GM18517 (cell line): Measurements from ENCODE around the gene EPHB2.
"Not testable (repeated sequence)": the region's sequence is repeated elsewhere in the genome, so short reads cannot be mapped to it uniquely, and the experiment has no call there.

ENCODE experiments used
- ATAC-seq: cut with Tn5 transposase; IDR thresholded peaks from one replicate; pipeline ENCODE4 v1.9.1; 2021; ENCODE audit warnings: mild to moderate bottlenecking, moderate library complexity; ENCODE audit not compliant: unreplicated experiment

The EPHB2 gene

DNA sequence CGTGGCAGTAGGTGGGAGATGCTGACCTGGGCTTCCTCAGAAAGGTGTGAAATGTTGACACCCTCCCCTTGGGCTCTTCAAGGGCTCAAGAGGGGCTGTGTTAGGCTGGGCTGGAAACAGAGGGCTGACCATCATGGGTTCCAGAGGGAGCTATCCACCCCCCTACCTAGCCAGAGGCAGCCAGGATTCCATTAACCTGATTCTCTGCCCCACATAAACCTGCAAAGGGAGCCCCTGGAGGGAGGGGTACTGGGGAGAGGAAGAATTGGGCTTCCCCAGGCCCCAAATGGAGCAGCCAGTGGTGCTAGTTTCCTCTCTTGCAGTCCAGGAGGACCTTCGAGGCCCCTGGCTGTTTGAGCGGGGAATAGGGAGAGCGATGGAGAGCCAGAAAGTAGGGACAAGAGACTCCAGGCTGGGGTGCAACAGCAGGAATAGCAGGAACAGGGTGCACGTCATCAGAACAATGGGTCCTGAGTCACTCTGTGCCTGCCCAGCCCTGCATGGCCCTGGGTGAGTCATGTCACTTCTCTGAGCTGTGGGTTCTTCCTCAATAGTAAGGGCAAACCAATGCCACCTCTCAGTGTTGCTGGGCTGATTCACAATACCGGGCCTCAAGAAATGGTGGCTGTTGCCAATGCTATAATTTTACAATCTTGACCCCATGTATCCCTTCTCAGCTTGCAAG is 121.2 kb downstream of the EPHB2 start:
- ATAC-seq, result no peak

DNA sequence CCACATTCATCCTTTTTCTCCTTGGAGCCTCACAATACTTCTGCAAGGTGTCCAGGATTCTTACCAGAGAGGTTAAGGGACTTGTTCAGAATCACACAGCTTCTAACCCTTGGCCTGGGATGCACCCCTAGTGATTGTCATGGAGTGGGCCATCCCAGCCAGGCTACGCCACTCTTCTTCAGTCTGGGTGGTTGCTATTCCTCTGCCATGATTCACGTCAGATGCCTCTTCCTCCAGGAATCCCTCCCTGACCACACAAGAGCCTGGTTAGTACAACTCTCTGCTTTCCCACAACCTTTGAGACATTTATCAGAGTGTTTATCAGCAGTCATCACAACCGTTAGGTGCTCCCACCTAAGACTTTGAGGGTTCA is 121.8 kb downstream of the EPHB2 start:
- ATAC-seq, result no peak

DNA sequence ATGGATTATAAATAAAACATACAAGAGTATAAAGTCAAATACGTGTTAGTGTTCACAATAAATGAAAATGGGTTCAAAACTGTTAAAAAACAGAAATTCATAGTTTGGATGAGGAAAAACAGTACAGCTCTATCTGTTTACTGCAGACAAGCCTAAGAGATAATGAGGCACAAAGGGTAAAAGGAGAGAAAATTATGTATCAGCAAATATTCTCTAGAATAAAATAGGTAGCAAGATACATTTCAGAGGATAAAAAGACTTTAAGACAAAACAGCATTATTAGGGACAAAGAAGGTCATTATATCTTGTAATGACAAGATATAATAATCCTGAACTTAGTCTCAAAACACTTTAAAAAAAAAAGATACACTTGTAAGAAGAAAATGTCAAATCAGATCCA is 123.1 kb downstream of the EPHB2 start:
- ATAC-seq, result no peak

DNA sequence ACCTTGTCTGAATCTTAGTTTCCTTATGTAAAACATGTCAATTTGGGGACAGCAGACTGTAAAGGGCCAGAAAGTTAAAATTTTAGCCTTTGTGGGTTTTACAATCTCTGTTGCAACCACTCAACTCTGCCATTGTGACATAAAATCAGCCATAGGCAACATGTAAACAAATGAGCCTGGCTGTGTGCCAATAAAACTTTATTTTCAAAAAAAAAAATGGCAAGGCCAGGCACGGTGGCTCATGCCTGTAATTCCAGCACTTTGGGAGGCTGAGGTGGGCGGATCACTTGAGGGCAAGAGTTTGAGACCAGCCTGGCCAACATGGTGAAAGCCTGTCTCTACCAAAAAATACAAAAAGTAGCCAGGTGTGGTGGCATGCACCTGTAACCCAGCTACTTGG is 123.8 kb downstream of the EPHB2 start:
- not testable (repeated sequence) for ATAC-seq

DNA sequence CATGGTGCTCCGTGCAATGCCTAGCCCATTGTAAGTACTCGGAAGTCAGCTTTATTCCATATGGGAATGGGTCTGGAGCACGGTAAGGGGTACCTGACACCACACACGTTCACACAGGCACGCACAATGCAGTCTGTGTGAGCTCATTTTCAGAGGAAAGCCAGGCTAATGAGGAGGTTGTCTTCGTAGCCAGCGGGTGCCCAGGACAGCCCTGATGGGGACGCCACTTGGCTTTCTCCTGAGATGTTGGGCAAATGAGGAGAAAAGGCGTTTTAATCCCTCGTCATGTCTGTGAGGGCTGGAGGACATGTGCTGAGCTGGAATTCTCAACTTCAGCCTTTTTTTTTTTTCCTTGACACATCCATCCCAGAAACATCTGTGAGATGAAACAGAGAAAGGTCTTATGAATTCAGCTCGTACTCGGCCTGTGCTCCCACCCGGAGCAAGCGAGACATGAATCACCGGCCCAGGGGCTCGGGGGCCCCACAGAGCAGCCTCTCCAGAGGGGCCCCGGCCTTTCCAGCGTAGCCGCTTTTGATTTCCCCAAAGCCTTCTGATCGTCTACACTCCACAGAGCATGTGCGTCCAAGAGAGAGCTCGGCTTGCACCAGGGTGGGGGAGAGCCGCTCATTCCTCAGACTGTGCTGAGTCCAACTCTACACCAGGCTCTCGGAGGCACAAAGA is 125.1 kb downstream of the EPHB2 start:
- no peak for ATAC-seq

DNA sequence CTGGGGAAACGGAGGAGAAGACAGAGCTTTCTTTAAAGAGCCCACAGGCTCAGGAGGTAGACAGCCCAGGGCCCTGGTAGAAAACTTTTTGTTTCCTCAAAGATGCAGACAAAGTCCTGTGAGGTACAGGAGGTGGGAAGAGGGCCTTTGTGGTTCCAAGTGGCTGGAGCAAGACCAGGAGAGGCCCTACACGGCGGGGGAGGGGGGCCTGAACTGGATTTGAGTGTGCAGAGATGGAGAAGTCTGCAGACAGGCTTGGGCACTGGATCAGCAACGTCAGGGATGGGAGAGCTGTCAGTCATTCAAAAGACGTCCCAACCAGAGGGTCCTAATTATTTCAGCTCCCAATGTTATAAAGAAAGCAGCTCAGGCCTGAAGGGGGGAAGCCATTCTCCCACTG is 126.2 kb downstream of the EPHB2 start:
- ATAC-seq, result no peak

DNA sequence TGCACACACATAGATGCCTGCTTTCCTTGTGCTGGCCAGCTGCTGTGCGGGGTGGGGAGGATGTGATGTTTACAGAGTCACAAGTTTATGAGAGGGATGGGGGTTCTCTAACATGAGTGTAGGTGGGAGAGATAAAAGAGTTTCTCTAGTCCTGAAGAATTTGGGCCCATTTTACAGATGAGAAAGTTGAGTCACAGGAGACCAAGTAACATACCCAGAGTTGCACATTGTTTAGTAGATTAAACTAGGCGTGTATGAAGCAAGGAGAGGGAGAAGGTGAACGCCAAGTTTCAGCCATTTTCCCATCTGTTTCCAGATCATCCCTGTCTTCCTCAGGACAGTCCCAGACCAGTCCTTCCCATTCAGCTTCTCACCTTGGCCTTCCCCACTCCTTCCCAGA is 126.7 kb downstream of the EPHB2 start:
- no peak for ATAC-seq

DNA sequence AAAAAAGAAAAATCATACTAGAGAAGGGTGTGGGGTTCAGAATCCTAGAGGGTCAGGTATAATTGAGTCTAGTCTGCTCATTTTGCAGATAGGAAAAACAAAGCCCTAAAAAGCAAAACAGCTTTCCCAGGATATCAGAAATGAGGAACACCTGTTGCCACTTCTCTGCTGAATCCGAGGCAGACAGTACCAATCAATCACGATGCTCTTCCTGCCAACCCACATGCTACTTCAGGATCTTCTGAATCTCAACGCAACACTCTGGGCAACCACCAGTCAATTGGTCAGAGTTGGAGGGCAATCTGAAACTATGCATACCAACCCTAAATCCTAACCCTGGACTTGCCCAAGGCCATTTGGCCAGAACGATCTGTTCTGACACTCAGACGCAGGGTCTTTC is 128.3 kb downstream of the EPHB2 start:
- no peak for ATAC-seq

DNA sequence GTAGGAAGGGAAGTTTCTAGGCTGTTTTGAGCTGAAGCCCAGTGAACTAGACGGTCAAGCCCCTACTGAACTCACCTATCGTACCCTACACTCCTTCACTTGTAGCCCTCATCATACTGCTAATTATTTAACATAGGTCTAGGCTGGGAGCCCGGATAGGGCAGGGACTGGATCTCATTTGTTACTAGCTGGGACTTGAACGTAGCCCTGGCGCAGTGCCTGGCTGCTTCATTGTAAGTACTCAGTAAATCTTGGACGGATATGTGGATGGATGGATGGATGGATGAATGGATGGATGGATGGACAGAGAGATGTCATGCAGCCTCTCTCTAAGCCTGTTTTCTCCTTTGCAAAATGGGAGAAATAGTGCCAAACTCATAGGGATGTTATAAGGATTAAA is 129.2 kb downstream of the EPHB2 start:
- no peak for ATAC-seq

DNA sequence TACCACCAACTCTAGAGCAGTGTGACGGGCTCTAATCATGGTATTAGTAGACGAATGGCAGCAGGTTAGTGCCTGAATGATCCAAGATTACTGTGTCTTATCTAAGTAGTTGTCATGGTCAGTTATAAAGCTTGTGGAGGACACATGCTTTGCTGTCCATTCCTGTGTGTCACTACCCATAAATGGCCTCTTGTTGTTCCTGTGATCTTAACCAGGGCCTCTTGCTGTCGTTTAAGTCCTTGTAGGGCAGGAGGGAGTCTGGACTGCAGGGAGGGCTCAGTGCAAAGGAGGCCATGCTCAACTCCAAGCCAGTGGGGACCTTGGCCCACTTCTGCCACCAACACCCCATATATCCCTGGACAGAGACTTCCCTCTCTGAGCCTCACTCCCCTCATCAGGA is 130.5 kb downstream of the EPHB2 start:
- no peak for ATAC-seq

DNA sequence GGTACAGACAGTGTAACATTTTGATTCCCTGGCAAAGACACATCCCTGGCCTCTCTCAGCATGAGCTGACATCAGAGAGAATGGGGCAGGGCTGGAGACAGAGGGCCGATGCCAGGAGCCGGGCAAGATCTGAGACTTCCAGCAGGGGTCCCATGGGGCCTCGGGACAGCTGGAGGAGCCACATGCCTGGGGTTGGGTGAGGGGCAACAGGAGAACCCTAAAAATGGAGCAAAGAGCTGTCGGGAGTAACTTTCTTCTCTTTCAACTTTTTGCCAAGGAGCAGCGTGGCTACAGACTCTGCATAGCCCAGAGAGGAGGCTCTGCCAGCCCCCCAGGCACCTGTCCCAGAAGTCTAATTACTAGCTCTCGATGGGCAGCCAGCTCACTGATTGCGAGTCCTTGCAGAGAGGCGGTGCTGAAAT is 131.2 kb downstream of the EPHB2 start:
- ATAC-seq, result no peak

DNA sequence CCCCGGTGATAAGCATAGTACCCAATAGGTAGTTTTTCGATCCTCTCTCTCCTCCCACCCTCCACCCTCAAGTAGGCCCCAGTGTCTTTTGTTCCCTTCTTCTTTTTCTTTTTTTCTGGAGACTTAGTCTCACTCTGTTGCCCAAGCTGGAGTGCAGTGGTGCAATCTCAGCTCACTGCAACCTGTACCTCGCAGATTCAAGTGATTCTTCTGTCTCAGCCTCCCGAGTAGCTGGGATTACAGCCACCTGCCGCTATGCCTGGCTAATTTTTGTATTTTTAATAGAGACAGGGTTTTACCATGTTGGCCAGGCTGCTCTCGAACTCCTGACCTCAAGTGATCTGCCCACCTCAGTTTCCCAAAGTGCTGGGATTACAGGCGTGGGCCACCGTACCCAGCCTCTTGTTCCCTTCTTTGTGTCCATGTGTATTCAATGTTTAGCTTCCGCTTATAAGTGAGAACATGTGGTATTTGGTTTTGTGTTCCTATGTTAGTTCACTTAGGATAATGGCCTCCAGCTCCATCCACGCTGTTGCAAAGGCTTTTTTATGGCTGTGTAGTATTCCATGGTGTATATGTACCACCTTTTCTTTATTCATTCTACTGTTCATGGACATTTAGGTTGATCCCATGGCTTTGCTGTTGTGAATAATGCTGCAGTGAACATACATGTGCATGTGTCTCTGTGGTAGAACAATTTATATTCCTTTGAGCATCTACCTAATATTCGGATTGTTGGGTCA is 133.0 kb downstream of the EPHB2 start:
- ATAC-seq, result not testable (repeated sequence)

DNA sequence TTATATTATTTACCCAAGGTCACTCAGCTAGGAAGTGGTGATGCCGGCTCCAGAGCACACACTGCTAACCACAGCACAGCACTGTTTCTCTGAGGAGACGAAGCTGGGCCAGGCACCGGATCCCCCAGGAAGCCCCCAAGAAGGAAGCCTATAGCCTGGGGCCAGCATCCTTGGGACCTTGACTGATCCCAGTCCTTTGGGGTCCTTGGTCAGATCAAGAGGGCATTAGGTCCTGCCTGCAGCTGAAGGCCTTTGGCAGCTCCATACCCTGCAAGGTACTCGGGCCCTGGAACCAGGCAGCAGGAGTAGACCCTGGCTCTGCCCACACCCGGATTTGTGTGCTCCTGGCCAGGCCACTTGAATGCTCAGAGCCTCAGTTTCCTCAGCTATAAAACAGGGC is 134.0 kb downstream of the EPHB2 start:
- ATAC-seq, result no peak

DNA sequence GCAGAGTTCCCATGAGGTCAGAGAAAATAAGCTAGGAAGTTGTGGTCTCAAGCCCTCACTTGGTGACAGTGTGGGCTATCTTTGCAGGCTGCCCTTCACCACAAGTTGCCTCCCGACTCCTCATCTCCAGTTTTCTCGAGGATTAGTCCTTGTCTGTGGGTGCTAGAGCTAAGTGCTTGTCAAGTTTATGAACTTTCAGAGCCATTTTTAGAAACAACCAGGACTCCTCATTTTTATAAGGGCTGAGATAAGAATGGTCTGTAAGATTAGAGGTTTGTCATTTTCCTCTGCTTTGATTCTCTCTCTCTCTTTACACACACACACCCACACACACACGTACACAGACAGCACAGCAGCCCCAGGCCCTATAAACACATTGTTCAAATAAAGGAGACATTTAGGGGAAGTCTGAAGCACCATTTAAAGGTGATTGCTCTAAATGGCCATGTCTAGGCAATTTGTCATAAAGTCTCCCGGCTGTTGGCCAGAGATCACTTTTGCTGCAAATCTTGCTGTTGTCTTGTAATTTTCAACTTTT is 134.8 kb downstream of the EPHB2 start:
- no peak for ATAC-seq

DNA sequence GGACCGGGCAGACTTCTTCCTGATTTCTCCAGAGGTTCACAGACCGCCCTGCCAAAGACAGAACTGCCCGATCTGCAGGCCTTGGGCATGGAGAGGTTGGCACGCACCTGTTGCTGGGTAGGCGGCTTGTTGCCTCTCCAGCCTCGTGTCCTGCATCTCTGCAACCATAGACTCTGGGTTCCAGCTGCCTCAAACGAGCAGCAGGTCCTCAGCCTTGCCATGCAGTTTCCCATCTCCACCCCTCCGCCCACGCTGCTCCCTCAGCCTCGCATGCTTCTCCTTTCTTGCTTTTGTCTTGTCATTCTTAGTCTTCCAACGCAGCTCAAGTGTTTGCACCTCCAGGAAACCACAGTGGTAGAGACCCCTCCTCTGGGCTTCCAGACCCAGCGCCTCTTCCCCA is 135.8 kb downstream of the EPHB2 start:
- no peak for ATAC-seq

DNA sequence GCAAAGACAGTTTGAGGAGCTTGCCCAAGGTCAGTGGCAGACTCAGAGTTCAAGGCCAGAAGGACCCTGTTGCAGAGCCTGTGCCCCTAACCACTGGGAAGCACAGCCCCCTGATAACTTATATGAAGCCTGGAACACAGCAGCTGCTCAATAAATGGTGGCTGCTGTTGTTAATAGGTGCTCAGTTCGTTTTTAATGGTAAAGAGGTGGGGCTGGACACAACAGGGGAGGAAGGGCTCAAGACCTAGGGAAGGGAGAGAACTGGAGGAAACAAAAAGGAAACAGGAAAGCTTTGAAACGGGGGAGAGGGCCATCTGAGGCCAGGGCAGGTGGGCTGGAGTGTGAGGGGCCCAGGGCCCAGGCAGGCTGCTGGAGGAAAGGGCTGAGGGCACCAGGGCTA is 136.6 kb downstream of the EPHB2 start:
- no peak for ATAC-seq

DNA sequence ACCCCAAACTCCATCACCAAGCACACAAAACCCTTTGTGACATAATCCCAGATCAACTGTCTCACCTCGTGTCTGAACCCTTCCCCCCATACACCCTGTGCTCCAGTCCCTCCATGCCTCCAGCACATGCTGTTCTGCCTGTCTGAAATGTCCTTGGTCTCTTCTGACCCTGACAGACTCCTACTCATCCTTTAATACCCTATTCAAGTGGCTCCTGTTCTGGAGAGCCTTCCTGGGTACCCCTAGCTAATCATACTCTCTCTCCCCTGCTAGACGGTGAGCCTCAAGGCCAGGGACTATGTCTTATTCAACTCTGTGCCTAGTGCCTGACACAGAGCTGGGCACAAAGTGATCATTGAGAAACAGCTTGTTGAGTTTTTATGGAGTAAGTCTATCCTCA is 137.1 kb downstream of the EPHB2 start:
- ATAC-seq, result no peak

DNA sequence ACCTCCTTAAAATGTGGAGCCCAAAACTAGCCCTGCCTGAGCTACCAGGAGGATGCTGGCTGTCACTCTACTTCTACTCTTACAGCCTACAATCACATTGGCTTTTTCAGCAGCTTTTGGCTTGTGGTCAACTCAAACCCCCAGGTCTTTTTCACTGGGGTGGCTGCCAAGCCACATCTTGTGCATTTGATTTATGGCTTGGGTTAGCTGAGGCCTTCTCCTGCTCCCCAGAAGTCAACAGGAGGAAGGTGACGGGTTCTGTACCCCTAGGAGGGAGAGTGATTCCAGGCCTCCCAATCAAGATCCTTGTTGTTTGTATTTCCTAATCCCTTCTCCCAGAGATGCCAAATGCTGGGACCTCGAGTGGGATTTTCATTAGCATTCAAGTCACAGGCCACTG is 137.8 kb downstream of the EPHB2 start:
- no peak for ATAC-seq

DNA sequence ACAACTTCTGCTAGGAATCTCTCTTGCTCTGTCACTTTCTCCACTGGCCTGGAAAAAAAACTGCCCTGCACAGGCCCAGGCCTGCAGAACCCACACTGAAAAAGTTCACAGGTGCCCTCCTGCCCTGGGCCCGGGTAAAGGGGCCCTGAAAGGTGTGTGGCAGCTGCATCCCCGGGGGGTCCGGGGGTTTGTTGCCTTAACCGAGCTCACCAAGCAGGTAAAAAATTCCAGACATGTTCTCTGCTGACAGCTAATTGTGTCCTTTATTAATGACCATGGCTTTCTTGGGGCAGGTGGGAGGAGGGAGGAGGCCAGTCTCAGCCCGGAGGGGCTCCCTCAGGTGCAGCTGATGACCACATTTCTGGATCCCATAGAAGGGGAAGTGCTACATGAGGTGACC is 139.1 kb downstream of the EPHB2 start:
- no peak for ATAC-seq

DNA sequence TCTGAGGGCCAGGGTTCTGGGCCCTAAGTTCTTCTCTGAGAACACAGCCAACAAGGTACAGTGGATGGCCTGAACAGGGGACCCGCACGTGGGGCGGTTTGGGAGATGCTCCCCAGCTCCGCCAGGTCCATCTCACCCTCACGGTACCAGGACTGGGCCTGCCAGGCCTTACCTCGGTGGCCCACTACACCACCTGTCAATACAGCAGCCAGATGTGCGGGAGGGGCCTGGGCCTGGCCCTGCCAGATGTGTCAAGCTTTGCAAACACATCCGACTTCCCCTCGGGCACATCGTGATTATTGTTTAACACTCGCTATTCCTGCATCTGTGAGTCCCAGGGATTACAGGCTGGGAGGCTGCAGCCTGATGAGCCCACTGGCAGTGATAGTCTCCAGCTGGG is 139.6 kb downstream of the EPHB2 start:
- no peak for ATAC-seq

DNA sequence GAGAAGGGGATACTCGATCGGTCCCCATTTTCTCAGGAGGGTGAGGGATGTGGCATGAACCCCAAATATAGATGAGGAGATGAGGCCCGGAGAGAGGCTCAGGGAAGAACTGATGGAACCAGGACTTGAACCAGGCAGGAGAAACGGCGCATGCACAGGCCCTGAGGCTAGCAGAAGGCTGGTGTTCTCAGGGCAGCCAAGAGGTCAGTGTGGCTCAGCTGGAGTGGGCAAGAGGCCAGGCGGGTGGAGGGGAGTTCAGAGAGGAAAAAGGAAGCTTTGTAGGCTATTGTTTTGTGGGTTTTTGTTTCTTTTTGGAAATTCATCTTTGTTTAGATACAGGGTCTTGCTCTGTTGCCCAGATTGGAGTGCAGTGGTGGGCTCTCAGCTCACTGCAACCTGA is 140.0 kb downstream of the EPHB2 start:
- no peak for ATAC-seq

DNA sequence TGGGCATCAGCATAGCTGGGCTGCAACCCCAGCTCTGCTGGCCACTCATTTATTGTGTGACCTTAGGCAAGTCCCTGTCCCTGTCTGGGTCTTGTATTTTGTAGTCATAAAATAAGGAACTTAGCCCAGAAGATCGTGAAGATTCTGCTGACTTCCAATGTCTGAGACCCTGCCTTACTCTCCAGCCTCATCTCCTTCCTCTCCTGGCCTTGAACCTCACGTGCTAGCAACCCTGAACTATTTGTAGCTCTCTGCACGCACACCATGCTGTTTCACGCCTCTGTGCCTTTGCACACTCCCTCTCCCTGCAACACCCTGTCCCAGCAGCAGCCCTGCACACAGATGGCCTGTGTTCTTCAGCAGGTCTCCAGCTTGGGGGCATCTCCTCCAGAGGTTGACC is 140.9 kb downstream of the EPHB2 start:
- no peak for ATAC-seq
